Activated CD4-positive, CD25-positive, alpha-beta regulatory T cell treated with anti-CD3 and anti-CD28 coated beads, Interleukin-2, amount 50 U/mL, for 72 hours (primary cell): ENCODE measurements around the gene LAMB4.

Source experiments
- DNase-seq: peaks from one replicate; pipeline ENCODE4 v3.0.0; 2021

The LAMB4 gene

GRCh38 chr7:108142675-108143259 lies 12.6 kb upstream of the LAMB4 start:
- DNase-seq, result no peak

GRCh38 chr7:108142180-108142579 lies 12.0 kb upstream of the LAMB4 start:
- DNase-seq, result no peak

- DNase-seq, result no peak
These were observed 10.5 kb upstream of the LAMB4 start for GRCh38 chr7:108140671-108141070.

- no peak for DNase-seq
These were observed 8.8 kb upstream of the LAMB4 start for GRCh38 chr7:108138911-108139310.

GRCh38 chr7:108137993-108138392 lies 7.8 kb upstream of the LAMB4 start:
- no peak for DNase-seq

- no peak for DNase-seq
These were observed 6.9 kb upstream of the LAMB4 start for GRCh38 chr7:108137040-108137439.

GRCh38 chr7:108136191-108136688 lies 6.1 kb upstream of the LAMB4 start:
- DNase-seq, result no peak

- DNase-seq, result no peak
These were observed 5.5 kb upstream of the LAMB4 start for GRCh38 chr7:108135446-108136190.

- no peak for DNase-seq
These were observed 4.3 kb upstream of the LAMB4 start for GRCh38 chr7:108134486-108134885.

- DNase-seq, result no peak
These were observed 2.5 kb upstream of the LAMB4 start for GRCh38 chr7:108132551-108133265.

- no peak for DNase-seq
These were observed 869 bp downstream of the LAMB4 start for GRCh38 chr7:108129018-108129965.

GRCh38 chr7:108128514-108128913 lies 1.6 kb downstream of the LAMB4 start:
- no peak for DNase-seq

- no peak for DNase-seq
These were observed 2.7 kb downstream of the LAMB4 start for GRCh38 chr7:108127461-108127860.

GRCh38 chr7:108124820-108125219 lies 5.3 kb downstream of the LAMB4 start:
- no peak for DNase-seq

GRCh38 chr7:108122181-108122580 lies 8.0 kb downstream of the LAMB4 start:
- DNase-seq, result no peak

GRCh38 chr7:108120933-108121332 lies 9.2 kb downstream of the LAMB4 start:
- no peak for DNase-seq

- DNase-seq, result no peak
These were observed 10.0 kb downstream of the LAMB4 start for GRCh38 chr7:108120196-108120595.

GRCh38 chr7:108118959-108119358 lies 11.2 kb downstream of the LAMB4 start:
- DNase-seq, result no peak

- no peak for DNase-seq
These were observed 15.9 kb downstream of the LAMB4 start for GRCh38 chr7:108114117-108114841.

GRCh38 chr7:108112683-108113082 lies 17.5 kb downstream of the LAMB4 start:
- DNase-seq, result no peak

GRCh38 chr7:108109221-108109908 lies 20.8 kb downstream of the LAMB4 start:
- no peak for DNase-seq
